Loucy (cell line): ENCODE measurements around the gene TOP3A.

Experiments
- H2AFZ ChIP-seq: fragments of 200-600 bp; sonication (generic); 2 replicates; pipeline ENCODE4 v1.6.0; 2016; ENCODE audit warnings: antibody characterized with exemption, mild to moderate bottlenecking, low read length, moderate library complexity
- H3F3A ChIP-seq: fragments of 200-600 bp; 2 replicates; pipeline ENCODE4 v1.6.0; 2016; ENCODE audit warnings: antibody characterized with exemption, low read depth, mild to moderate bottlenecking
- H3K27me3 ChIP-seq: fragments of 200-600 bp; sonication (generic); 2 replicates; pipeline ENCODE4 v1.6.1; 2014; ENCODE audit warnings: low read length, mild to moderate bottlenecking; ENCODE audit not compliant: insufficient read depth, poor library complexity, severe bottlenecking
- H3K36me3 ChIP-seq: fragments of 200-600 bp; sonication (generic); 2 replicates; pipeline ENCODE4 v1.6.1; 2016; ENCODE audit warnings: low read length; ENCODE audit not compliant: insufficient read depth
- H3K4me1 ChIP-seq: fragments of 200-600 bp; sonication (generic); 2 replicates; pipeline ENCODE4 v1.5.1; 2014; ENCODE audit warnings: low read length, mild to moderate bottlenecking; ENCODE audit not compliant: insufficient read depth, poor library complexity, severe bottlenecking
- H3K4me2 ChIP-seq: fragments of 200-600 bp; sonication (generic); 2 replicates; pipeline ENCODE4 v1.6.0; 2014; ENCODE audit warnings: antibody characterized with exemption, low read length, low read depth, mild to moderate bottlenecking; ENCODE audit not compliant: poor library complexity, severe bottlenecking
- H3K4me3 ChIP-seq: fragments of 200-600 bp; sonication (generic); 2 replicates; pipeline ENCODE4 v1.5.1; 2014; ENCODE audit warnings: low read length, mild to moderate bottlenecking, mixed read lengths; ENCODE audit not compliant: poor library complexity, severe bottlenecking
- H3K79me2 ChIP-seq: fragments of 200-600 bp; sonication (generic); 2 replicates; pipeline ENCODE4 v1.6.1; 2014; ENCODE audit warnings: low read length; ENCODE audit not compliant: insufficient read depth
- H3K9ac ChIP-seq: fragments of 200-600 bp; sonication (generic); 2 replicates; pipeline ENCODE4 v1.6.0; 2014; ENCODE audit warnings: mild to moderate bottlenecking, low read depth, low read length, moderate library complexity; ENCODE audit not compliant: poor library complexity, severe bottlenecking
- H3K9me2 ChIP-seq: fragments of 200-600 bp; sonication (generic); replicated peaks from 2 replicates; pipeline ENCODE4 v1.6.1; 2016; ENCODE audit warnings: low read depth, low read length, mixed read lengths
- H3K9me3 ChIP-seq: fragments of 200-600 bp; sonication (generic); 2 replicates; pipeline ENCODE4 v1.6.1; 2014; ENCODE audit warnings: mild to moderate bottlenecking, antibody characterized with exemption, low read length, low read depth; ENCODE audit not compliant: insufficient read depth
- H4K20me1 ChIP-seq: fragments of 200-600 bp; sonication (generic); 2 replicates; pipeline ENCODE4 v1.6.0; 2014; ENCODE audit warnings: antibody characterized with exemption, low read length, mild to moderate bottlenecking; ENCODE audit not compliant: insufficient read depth, poor library complexity, severe bottlenecking
- CTCF ChIP-seq: fragments of 200-600 bp; sonication (generic); conservative IDR thresholded peaks from 2 replicates; pipeline ENCODE4 v1.5.1; 2014; ENCODE audit warnings: mild to moderate bottlenecking, antibody characterized with exemption, low read length
- EZH2phosphoT487 ChIP-seq: fragments of 200-600 bp; IDR thresholded peaks from 2 replicates; pipeline ENCODE4 v1.6.1; 2018; ENCODE audit warnings: antibody characterized with exemption, mild to moderate bottlenecking, moderate library complexity, borderline replicate concordance

TOP3A gene

GRCh38 chr17:18227635-18228034, 87.2 kb downstream of the TOP3A start:
- Histone ChIP-seq H3K36me3 (no peaks in the 10 kb centered on the region), H3K4me1 (peaks cover 22% of the 10 kb centered on the region), H3K4me2 (peak overlapping the region; percentile 99), H3K9me3 (no peaks in the 10 kb centered on the region), H3K9me2 (no peaks in the 10 kb centered on the region), H2AFZ (no peak overlapping the region), H3F3A (no peaks in the 10 kb centered on the region), H3K27me3 (no peaks in the 10 kb centered on the region), H3K9ac (no peak overlapping the region), H3K79me2 (peaks cover 32% of the 10 kb centered on the region), H3K4me3 (peak overlapping the region; percentile 0), H4K20me1 (peaks cover 7% of the 10 kb centered on the region)
- no peak for TF ChIP-seq CTCF
- no peak for TF ChIP-seq EZH2phosphoT487

GRCh38 chr17:18226284-18226945, 88.4 kb downstream of the TOP3A start:
- Histone ChIP-seq H3K36me3 (no peaks in the 10 kb centered on the region), H3K9me2 (no peaks in the 10 kb centered on the region), H3K27me3 (no peaks in the 10 kb centered on the region), H3K4me2 (peak overlapping the region; percentile 99), H4K20me1 (peaks cover 7% of the 10 kb centered on the region), H3F3A (no peaks in the 10 kb centered on the region), H3K4me1 (peaks cover 22% of the 10 kb centered on the region), H3K9me3 (no peaks in the 10 kb centered on the region), H3K79me2 (peaks cover 32% of the 10 kb centered on the region), H2AFZ (peak overlapping the region; percentile 93), H3K4me3 (peak overlapping the region; percentile 100), H3K9ac (peak overlapping the region; percentile 80)
- TF ChIP-seq CTCF (no peak), EZH2phosphoT487 (no peak)

GRCh38 chr17:18225642-18226283, 89.0 kb downstream of the TOP3A start:
- H3K36me3 ChIP-seq, result no peaks in the 10 kb centered on the region
- H3F3A ChIP-seq, result no peaks in the 10 kb centered on the region
- peaks cover 7% of the 10 kb centered on the region for H4K20me1 ChIP-seq
- H3K9me3 ChIP-seq, result no peaks in the 10 kb centered on the region
- peak overlapping the region; percentile 80 for H3K9ac ChIP-seq
- H3K9me2 ChIP-seq, result no peaks in the 10 kb centered on the region
- no peak for TF ChIP-seq CTCF
- H3K4me1 ChIP-seq, result peaks cover 22% of the 10 kb centered on the region
- peak overlapping the region; percentile 100 for H3K4me3 ChIP-seq
- peak overlapping the region; percentile 93 for H2AFZ ChIP-seq
- H3K27me3 ChIP-seq, result no peaks in the 10 kb centered on the region
- peak overlapping the region; percentile 99 for H3K4me2 ChIP-seq
- peaks cover 32% of the 10 kb centered on the region for H3K79me2 ChIP-seq
